Stimulated activated CD4-positive, alpha-beta T cell treated with anti-CD3 and anti-CD28 coated beads, Interleukin-12 subunit alpha, Interleukin-12 subunit beta, amount 100 ng/mL, for 48 hours (primary cell): Measurements from ENCODE around the gene SMIM7.
"Not testable (repeated sequence)": the region's sequence is repeated elsewhere in the genome, so short reads cannot be mapped to it uniquely, and the experiment has no call there.

Experiments used
- DNase-seq, 3 donors: peaks; one replicate each; pipeline ENCODE4 v3.0.0-alpha.2; 2020; ENCODE audit warnings: low read depth in 2 of 3, low spot score in 1 of 3

Gene SMIM7

DNA sequence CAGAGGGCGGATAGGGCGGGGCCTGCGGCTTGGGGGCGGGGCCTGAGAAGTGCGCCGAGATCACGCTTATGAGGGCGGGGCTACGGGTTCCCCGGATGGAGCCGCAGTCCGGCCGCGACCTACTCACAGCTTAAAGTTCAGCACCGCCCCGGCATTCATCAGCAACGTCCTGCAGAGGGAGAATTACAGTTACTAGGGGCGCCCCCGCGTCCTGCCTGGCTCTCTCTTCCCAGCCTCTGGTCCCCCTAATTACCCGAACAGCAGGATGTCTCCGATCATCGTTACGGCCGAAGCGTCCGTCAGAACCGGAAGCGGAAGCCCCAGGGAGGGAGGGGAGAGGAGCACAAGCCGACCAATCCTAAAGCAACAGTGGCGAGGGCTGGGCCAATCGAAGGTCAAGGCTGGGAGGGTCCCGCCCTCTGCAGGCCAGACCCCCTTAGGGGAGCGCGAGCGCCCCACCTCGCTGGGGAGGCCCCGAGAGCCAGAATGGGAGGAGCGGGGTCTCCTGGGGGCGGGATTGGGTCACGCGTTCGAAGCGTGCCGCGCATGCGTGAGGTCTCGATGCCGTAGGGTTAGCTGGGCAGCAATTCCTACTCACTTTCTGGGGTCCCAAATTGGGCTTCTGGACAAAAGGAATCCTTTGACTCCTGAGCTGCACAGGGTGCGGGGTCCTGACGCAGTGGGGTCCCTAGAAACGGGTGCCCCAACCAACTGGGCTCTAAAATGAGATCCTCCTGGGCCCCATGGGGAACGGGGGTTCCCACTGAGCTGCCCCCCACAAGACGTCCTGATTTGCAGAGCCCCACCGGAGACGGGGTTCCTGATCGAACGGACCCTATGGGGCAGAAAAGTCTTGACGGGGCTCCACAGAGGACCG is at the start of gene SMIM7:
Gene SMIM7, minus strand, starts transcription at position 313 of the 877 bp plus-strand sequence. Its CDS starts 34 bp downstream, at position 279.
- peak; percentile 94 to 98 (median 98) for DNase-seq

DNA sequence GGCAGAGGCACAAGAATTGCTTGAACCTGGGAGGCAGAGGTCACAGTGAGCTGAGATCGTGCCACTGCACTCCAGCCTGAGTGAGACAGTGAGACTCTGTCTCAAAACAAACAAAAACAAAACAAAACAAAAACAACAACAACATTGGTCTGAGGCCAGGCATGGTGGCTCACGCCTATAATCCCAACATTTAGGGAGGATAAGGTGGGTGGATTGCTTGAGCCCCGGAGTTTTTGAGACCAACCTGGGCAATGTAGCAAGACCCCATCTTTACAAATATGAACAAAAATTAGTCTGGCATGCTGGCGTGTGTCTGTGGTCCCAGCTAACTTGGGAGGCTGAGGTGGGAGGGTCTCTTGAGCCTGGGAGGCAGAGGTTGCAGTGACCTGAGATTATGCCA is 43.7 kb upstream of the SMIM7 start:
- DNase-seq, result no peak

- DNase-seq, result no peak
Measured at GRCh38 chr19:16702123-16702522, 42.2 kb upstream of the SMIM7 start.

DNA sequence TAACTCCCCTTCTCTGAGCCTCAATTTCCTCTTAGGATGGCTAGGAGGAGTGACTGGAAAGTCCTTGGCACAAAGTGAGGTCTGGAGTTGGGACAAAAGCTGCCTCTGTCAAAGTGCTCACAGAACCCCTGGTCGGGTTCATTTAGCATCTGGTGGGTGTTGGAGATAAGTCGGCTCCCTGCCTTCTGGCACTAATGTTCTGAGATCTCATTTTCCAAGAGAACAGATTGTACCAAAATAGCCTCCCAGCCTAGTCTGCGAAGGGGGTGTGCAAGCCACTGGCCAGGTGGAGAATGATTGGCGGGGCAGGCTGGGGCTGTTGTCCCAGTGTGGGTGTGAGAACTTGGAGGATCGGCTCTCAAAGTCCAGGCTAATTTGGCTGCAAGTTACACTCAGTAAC is 39.0 kb upstream of the SMIM7 start:
- no peak for DNase-seq

DNA sequence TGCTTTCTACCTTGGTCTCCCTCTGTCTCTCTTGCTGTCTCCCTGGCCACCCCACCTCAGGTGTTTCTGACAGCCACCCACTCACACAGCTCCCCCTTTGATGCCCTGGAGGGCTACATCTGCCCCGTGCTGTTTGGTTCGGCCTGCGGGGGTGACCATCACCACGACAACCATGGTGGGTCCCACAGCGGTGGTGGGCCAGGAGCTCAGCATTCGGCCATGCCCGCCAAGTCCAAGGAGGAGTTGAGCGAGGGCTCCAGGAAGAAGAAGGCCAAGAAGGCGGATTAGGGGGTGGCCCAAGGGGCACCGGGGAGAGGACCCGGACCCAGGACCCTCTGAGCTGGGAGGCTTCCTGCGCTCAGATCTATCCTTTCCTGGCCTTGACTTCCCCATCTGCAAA is 28.1 kb upstream of the SMIM7 start:
- DNase-seq, result no peak

GRCh38 chr19:16684216-16684615 is 24.3 kb upstream of the SMIM7 start:
- no peak for DNase-seq

GRCh38 chr19:16682539-16682938 is 22.6 kb upstream of the SMIM7 start:
- DNase-seq, result no peak

- no peak for DNase-seq
Measured at GRCh38 chr19:16679811-16680210, 19.9 kb upstream of the SMIM7 start.

DNA sequence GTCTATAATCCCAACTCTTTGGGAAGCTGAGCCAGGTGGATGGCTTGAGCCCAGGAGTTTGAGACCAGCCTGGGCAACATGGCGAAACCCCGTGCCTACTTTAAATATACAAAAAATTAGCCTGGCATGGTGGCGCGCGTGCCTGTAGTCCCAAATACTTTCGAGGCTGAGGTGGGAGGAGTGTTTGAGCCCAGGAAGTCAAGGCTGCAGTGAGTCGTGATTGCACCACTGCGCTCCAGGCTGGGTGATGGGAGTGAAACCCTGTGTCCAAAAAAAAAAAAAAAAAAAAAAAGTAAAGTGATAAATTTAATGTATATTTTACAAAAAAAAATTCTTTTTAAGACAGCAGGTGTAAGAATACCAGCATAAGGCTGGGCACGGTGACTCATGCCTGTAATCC is 18.6 kb upstream of the SMIM7 start:
- DNase-seq, result no peak

- no peak for DNase-seq
Measured at GRCh38 chr19:16677055-16677454, 17.1 kb upstream of the SMIM7 start.

GRCh38 chr19:16676101-16676798 is 16.3 kb upstream of the SMIM7 start:
- no peak for DNase-seq

DNA sequence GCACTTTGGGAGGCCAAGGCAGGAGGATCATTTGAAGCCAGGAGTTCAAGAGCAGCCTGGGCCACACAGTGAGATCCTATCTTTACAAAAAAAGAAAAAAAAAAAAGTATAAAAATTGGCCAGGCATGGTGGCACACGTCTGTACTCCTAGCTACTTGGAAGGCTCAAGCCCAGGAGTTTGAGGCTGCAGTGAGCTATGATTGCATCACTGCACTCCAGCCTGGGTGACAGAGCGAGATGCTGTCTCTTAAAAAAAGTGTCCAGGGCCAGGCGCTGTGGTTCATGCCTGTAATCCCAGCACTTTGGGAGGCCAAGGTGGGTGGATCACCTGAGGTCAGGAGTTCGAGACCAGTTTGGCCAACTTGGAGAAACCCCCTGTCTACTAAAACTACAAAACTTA is 13.9 kb upstream of the SMIM7 start:
- DNase-seq, result not testable (repeated sequence)

GRCh38 chr19:16673231-16673630 is 13.3 kb upstream of the SMIM7 start:
- no peak for DNase-seq

- DNase-seq, result no peak
Measured at GRCh38 chr19:16671652-16672274, 11.8 kb upstream of the SMIM7 start.

DNA sequence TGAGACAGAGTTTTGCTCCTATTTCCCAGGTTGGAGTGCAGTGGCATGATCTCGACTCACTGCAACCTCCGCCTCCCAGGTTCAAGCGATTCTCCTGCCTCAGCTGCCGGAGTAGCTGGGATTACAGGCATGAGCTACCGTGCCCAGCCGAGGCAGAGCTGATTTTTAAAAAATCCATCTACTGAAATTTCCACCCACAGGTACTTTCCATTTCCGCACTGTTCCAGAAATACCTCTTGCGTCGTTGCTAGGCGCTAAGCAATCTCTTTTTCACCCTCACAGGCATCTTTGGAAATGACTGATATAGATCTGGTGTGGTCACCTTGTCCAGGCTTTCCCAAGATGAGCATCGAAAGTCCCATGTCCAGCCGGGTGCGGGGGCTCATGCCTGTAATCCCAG is 10.3 kb upstream of the SMIM7 start:
- no peak for DNase-seq

GRCh38 chr19:16668702-16669101 is 8.8 kb upstream of the SMIM7 start:
- DNase-seq, result not testable (repeated sequence)

DNA sequence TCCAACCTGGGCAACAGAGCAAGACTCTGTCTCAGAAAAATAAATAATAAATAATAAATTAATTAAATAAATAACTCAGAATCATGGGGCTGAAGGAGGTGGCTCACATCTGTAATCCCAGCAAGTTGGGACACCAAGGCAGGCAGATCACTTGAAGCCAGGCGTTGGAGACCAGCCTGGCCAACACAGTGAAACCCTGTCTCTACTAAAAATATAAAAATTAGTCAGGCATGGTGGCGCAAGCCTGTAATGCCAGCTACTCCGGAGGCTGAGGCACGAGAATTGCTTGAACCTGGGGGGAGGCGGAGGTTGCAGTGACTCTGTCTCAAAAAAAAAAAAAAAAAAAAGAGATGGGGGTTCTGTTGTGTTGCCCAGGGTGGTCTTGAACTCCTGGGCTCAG is 8.2 kb upstream of the SMIM7 start:
- DNase-seq, result no peak

DNA sequence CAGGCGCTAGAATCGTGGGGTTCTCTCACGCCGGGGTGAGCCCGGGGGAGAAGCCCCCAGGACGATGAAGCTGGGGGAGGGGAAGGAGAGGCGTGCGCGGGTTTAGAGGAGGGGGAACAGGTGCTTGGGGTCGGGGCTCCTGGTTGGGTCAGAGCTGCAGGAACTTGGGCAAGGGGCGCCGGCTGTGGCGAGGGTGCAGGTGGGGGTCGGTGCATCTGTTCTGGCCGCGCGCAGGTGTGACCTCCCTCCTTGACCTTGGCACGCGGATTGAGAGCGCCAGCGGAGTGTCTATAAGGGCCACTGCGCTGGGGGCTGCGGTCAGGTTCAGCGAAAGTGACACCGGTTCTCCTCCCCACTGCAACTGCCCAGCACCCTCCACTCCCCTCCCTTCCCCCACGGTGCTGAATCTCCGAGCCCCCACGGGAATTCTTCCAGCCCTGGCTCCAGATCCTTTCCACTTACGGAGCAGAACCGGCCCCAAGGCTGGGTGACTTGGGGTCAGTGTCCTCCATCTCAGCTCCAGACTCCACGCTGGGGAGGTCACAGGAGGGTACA is 1.6 kb upstream of the SMIM7 start:
- no peak for DNase-seq

DNA sequence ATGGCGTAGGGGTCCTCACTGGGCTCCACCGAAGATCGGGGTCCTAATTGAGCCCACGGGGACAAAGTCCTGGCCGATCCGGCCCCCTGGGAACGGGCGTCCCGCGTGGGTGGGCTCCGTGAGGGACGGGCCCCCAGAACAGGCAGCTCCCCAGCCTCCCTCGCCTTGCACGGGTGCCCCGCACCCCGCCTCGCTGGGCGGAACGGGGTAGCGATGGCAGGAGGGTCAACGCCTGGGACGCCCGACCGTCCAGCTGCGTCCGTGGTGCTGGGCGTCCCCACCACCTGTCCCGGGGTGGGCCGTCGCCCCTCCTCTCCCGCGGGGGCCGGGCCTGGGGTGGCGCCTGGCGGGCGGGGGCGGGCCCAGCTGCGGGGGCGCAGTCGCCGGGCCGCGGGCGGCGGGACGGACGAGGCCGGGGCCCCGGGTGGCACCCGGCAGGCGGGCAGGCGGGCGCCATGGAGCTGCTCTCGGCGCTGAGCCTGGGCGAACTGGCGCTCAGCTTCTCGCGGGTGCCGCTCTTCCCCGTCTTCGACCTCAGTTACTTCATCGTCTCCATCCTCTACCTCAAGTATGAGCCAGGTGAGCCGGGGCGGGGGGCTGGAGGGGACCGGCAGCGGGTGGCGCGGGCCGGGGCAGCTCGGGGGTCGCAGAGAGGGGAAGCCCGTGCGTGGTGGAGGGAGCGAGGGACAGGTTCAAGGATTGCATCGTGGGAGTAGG is 977 bp upstream of the SMIM7 start, which contains the start of gene TMEM38A:
Gene TMEM38A, plus strand, starts transcription at position 377 of the 717 bp plus-strand sequence. Its CDS starts 79 bp downstream, at position 456.
- DNase-seq, result peak in 1 of 3 donors; percentile 13

- DNase-seq, result no peak
Measured at GRCh38 chr19:16659464-16659831, 496 bp downstream of the SMIM7 start.

- DNase-seq, result no peak
Measured at GRCh38 chr19:16657384-16657783, 2.6 kb downstream of the SMIM7 start.
